PC-3 (cell line): ENCODE measurements around the gene CGGBP1. TPM values are rescaled to one million over a fixed set of nuclear protein-coding genes. Genes with fewer than 3 reads are reported as not detected.

Experiments
- ATAC-seq: fragments of 200-7000 bp; cut with Tn5 transposase; 2 replicates; pipeline ENCODE4 v1.9.1; 2020; ENCODE audit warnings: mild to moderate bottlenecking, moderate library complexity
- BruUV-seq: library from RNA; stranded (reverse); fragments of 400-500 nt; replicated peaks from 2 replicates; lab custom pipeline; 2021; lab: Mats Ljungman, UMichigan
- CTCF ChIA-PET: fragments of 300-600 bp; sonication (Branson Sonifier 250); formaldehyde crosslinking; loops from one replicate; lab custom pipeline; 2022; ENCODE audit warnings: antibody characterized with exemption; lab: Charles Lee
- POLR2A ChIA-PET: fragments of 300-600 bp; sonication (Branson Sonifier 250); formaldehyde crosslinking; loops from one replicate; lab custom pipeline; 2022; ENCODE audit warnings: antibody characterized with exemption; ENCODE audit not compliant: unreplicated experiment; lab: Charles Lee
- DNase-seq: peaks from one replicate; pipeline ENCODE4 v3.0.0-alpha.2; 2015
- H2AFZ ChIP-seq: fragments of 300-600 bp; sonication (generic); 2 replicates; pipeline ENCODE4 v1.6.0; 2016; ENCODE audit warnings: antibody characterized with exemption, low read length
- H3F3A ChIP-seq: fragments of 300-600 bp; sonication (generic); one replicate; pipeline ENCODE4 v1.6.0; 2017; ENCODE audit warnings: antibody characterized with exemption, low read length, control low read depth, mild to moderate bottlenecking; ENCODE audit not compliant: unreplicated experiment
- H3K27ac ChIP-seq: fragments of 300-600 bp; sonication (generic); 2 replicates; pipeline ENCODE4 v1.5.1; 2016; ENCODE audit warnings: mild to moderate bottlenecking, low read length
- H3K27me3 ChIP-seq: fragments of 300-600 bp; sonication (generic); 2 replicates; pipeline ENCODE4 v1.6.1; 2016; ENCODE audit warnings: low read length, mixed read lengths
- H3K36me3 ChIP-seq: fragments of 300-600 bp; sonication (generic); 2 replicates; pipeline ENCODE4 v1.6.1; 2016; ENCODE audit warnings: low read depth, mixed run types, low read length, mixed read lengths
- H3K4me1 ChIP-seq: fragments of 300-600 bp; sonication (generic); 2 replicates; pipeline ENCODE4 v1.5.1; 2016; ENCODE audit warnings: low read length; ENCODE audit not compliant: insufficient read depth
- H3K4me2 ChIP-seq: fragments of 300-600 bp; sonication (generic); 2 replicates; pipeline ENCODE4 v1.6.0; 2016; ENCODE audit warnings: low read length
- H3K4me3 ChIP-seq: fragments of 300-600 bp; sonication (generic); 2 replicates; pipeline ENCODE4 v1.5.1; 2016; ENCODE audit warnings: mild to moderate bottlenecking, low read length, mixed read lengths
- H3K79me2 ChIP-seq: fragments of 300-600 bp; sonication (generic); 2 replicates; pipeline ENCODE4 v1.6.1; 2017; ENCODE audit warnings: low read length, mixed read lengths
- H3K9ac ChIP-seq: fragments of 300-600 bp; sonication (generic); 2 replicates; pipeline ENCODE4 v1.6.0; 2016; ENCODE audit warnings: mild to moderate bottlenecking, low read length
- H3K9me2 ChIP-seq: fragments of 300-600 bp; sonication (generic); replicated peaks from 2 replicates; pipeline ENCODE4 v1.6.1; 2016; ENCODE audit warnings: mixed run types, low read length, mixed read lengths
- H3K9me3 ChIP-seq: fragments of 300-600 bp; sonication (generic); 2 replicates; pipeline ENCODE4 v1.6.1; 2016; ENCODE audit warnings: low read length, mixed read lengths
- H4K20me1 ChIP-seq: fragments of 300-600 bp; sonication (generic); 2 replicates; pipeline ENCODE4 v1.6.1; 2016; ENCODE audit warnings: low read length, mixed read lengths
- EZH2 ChIP-seq: fragments of 300-600 bp; sonication (generic); IDR thresholded peaks from one replicate; pipeline ENCODE4 v1.6.1; 2017; ENCODE audit warnings: antibody characterized with exemption, mild to moderate bottlenecking, low read length; ENCODE audit not compliant: unreplicated experiment
- EZH2phosphoT487 ChIP-seq: fragments of 300-600 bp; sonication (generic); IDR thresholded peaks from 2 replicates; pipeline ENCODE4 v1.6.1; 2018; ENCODE audit warnings: mild to moderate bottlenecking, antibody characterized with exemption, low read length, borderline replicate concordance
- intact Hi-C: fragments of 100-400 bp; cut with micrococcal nuclease; formaldehyde crosslinking; loops from 2 replicates; pipeline ENCODE4 v1.9.0; 2023
- total RNA-seq: library from RNA; depleted of rRNA; stranded (reverse); fragments of >200 nt; gene quantifications from 2 replicates; pipeline ENCODE4 v1.2.3, GENCODE V29; 2014
- TF ChIP-seq, protein P1 (sequence below): fragments of 300-600 bp; sonication (generic); conservative IDR thresholded peaks from 2 replicates; pipeline ENCODE4 v1.5.1; 2017; ENCODE audit warnings: antibody characterized with exemption, low read depth, mild to moderate bottlenecking, low read length

The CGGBP1 gene
- total RNA-seq, 1 experiment from 2014 or later = 37.1 TPM

DNA sequence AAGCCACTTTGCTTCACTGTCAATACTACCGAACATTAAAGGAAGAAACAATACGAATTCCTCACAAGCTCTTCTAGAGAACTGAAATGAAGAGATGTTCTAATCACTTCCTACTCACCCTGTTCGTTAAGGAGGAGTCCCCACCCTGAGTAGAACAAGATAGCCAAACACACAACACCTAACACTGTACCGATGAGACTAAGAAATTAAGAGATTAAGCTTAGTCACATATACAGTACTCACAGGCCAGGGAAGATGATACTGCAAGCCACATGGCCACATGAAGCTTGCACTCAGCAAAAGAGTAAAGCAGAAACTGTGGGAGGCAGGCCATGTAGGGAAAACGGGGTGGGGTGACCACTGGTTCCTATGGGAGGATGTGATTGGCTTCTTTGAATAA lies 48.0 kb downstream of the CGGBP1 start:
- Histone ChIP-seq H4K20me1 (no peaks in the 10 kb centered on the region), H3K4me2 (no peak overlapping the region), H2AFZ (no peak overlapping the region), H3K9me3 (no peaks in the 10 kb centered on the region), H3K9me2 (no peaks in the 10 kb centered on the region), H3K4me3 (no peak overlapping the region), H3K27ac (no peak overlapping the region), H3K9ac (no peak overlapping the region), H3F3A (no peaks in the 10 kb centered on the region), H3K27me3 (no peaks in the 10 kb centered on the region), H3K4me1 (no peaks in the 10 kb centered on the region), H3K79me2 (no peaks in the 10 kb centered on the region), H3K36me3 (no peaks in the 10 kb centered on the region)
- ATAC-seq (no peak), DNase-seq (no peak)
- ChIA-PET CTCF (no interaction called here), POLR2A (no interaction called here)
- TF ChIP-seq EZH2phosphoT487 = no peak
- TF ChIP-seq EZH2 = no peak
- TF ChIP-seq, protein P1, sequence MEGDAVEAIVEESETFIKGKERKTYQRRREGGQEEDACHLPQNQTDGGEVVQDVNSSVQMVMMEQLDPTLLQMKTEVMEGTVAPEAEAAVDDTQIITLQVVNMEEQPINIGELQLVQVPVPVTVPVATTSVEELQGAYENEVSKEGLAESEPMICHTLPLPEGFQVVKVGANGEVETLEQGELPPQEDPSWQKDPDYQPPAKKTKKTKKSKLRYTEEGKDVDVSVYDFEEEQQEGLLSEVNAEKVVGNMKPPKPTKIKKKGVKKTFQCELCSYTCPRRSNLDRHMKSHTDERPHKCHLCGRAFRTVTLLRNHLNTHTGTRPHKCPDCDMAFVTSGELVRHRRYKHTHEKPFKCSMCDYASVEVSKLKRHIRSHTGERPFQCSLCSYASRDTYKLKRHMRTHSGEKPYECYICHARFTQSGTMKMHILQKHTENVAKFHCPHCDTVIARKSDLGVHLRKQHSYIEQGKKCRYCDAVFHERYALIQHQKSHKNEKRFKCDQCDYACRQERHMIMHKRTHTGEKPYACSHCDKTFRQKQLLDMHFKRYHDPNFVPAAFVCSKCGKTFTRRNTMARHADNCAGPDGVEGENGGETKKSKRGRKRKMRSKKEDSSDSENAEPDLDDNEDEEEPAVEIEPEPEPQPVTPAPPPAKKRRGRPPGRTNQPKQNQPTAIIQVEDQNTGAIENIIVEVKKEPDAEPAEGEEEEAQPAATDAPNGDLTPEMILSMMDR = no peak
- BruUV-seq = no TSS peak
- intact Hi-C loops = no loop called here

DNA sequence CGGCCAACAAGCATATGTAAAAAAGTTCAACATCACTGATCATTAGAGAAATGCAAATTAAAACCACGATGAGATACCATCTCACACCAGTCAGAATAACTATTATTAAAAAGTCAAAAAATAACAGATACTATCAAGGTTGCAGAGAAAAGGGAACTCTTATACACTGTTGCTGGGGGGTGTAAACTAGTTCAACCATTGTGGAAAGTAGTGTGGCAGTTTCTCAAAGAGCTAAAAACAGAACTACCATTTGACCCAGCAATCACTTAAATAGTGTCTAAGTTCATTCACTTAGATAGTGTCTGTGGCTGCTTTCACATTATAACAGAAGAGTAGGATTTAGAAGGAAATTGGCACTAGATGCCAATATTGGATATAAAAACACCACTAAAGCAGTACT lies 49.7 kb downstream of the CGGBP1 start:
- intact Hi-C loops = loop anchor here (10.0 kb wide), 1 partner anchor 424 kb away; no protein-coding TSS in a partner anchor
- CTCF ChIA-PET = no interaction called here
- Histone ChIP-seq H3K9ac (no peak overlapping the region), H3F3A (no peaks in the 10 kb centered on the region), H4K20me1 (no peaks in the 10 kb centered on the region), H3K79me2 (no peaks in the 10 kb centered on the region), H3K36me3 (no peaks in the 10 kb centered on the region), H3K9me3 (no peaks in the 10 kb centered on the region), H3K4me1 (no peaks in the 10 kb centered on the region), H3K4me2 (no peak overlapping the region), H3K9me2 (no peaks in the 10 kb centered on the region), H2AFZ (no peak overlapping the region), H3K27ac (no peak overlapping the region), H3K4me3 (no peak overlapping the region), H3K27me3 (no peaks in the 10 kb centered on the region)
- ATAC-seq = no peak
- POLR2A ChIA-PET = no interaction called here
- DNase-seq = no peak
- TF ChIP-seq, protein P1 = no peak
- TF ChIP-seq EZH2phosphoT487 (no peak), EZH2 (no peak)
- BruUV-seq = no TSS peak

DNA sequence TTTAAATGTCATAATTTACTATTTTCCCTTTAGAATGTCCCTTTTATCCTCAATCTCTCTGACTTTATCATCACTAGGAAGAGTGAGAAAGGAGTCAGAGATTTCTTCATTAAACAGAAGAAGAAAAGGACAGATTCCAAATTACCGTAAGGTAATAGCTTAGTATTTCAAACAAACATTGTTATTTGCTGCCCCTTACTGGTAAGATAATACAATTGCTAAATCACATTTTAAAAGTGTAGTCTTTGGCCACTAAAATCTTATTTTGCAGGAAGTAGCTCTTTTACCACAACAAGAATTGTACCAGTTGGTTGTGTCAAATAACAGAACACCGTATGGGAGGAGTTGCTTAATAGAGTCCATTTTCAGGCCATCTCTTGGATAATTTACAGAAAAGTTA lies 53.7 kb downstream of the CGGBP1 start:
- no peaks in the 10 kb centered on the region for H4K20me1 ChIP-seq
- intact Hi-C loops = loop anchor here (1.0 to 10.0 kb wide), 6 partner anchors 108 to 1231 kb away; no protein-coding TSS in a partner anchor
- ATAC-seq = peak; percentile 65

More for the DNA sequence above, 53.7 kb downstream of the CGGBP1 start:
- Histone ChIP-seq H3K27me3 (no peaks in the 10 kb centered on the region), H3K9me3 (no peaks in the 10 kb centered on the region), H3K4me2 (peak overlapping the region; percentile 55), H3K9me2 (no peaks in the 10 kb centered on the region), H3K4me1 (no peaks in the 10 kb centered on the region), H2AFZ (peak overlapping the region; percentile 70), H3K9ac (no peak overlapping the region), H3F3A (no peaks in the 10 kb centered on the region), H3K79me2 (no peaks in the 10 kb centered on the region), H3K4me3 (0 out of 2 replicates have a peak overlapping the region, but pooled peaks have one; percentile 22), H3K27ac (no peak overlapping the region), H3K36me3 (no peaks in the 10 kb centered on the region)
- ChIA-PET CTCF (interaction anchor here (0.6 to 1.6 kb wide), 14 partner anchors 27 to 1231 kb away, joined by 3 to 10 read pairs (median 5); no protein-coding TSS in a partner anchor), POLR2A (interaction anchor here (0.6 kb wide), 1 partner anchor 54 kb away, joined by 4 read pairs; the partner anchor contains the start of gene ZNF654)
- no peak for TF ChIP-seq EZH2
- TF ChIP-seq EZH2phosphoT487 = no peak
- TF ChIP-seq, protein P1 = peak; percentile 77
- peak; percentile 66 for DNase-seq
- no TSS peak for BruUV-seq
